Amniotic stem cell (primary cell): ENCODE results near the gene YIPF2.

Experiments used
- DNase-seq: peaks from one replicate; lab custom pipeline; 2025; lab: John Stamatoyannopoulos, UW

Gene YIPF2

GRCh38 chr19:10936661-10937084, 8.2 kb upstream of the YIPF2 start:
- DNase-seq, result peak; percentile 74

- no peak for DNase-seq
Measured at GRCh38 chr19:10935371-10936059, 7.1 kb upstream of the YIPF2 start.

- no peak for DNase-seq
Measured at GRCh38 chr19:10929402-10929794, 959 bp upstream of the YIPF2 start.

DNA sequence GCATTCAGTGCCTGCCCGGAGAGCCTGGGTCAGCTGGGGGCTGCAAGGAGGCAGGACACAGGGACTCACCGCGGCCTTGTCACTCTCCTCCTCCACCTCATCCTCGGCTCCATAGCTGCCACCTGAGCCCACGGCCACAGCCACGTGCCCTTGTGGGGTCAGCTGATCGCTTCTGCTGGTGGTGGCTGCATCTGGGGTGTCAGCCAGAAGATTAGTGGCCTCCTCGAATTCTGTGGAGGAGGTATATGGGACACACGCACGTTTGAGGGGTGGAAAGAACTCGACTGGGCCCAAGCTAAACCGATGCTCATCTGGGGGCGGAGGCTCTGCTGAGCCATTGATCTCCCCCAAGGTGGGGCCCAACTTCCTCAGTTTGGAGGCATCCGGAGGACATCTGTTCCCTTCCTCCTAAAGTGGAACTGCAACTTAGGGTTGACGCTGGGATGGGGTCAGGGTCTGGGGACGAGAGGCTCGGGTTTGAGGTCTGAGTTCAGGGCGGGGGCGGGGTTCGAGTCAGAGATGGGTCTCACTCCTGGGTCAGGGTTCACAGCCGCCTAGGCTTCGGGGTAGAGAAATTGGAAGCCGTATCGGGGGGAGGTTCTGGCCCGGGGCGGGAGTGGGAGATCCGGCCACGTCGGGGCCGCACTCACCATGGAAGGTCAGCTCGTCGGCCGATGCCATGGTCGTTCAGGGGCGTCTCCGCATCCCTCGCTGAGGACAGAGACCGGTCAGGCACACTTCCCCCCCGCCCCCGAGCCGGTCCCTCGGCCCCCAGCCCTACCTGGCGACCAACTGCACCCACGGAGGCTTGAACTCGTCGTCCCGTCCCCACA, 493 bp downstream of the YIPF2 start:
- no peak for DNase-seq

- DNase-seq, result no peak
Measured at GRCh38 chr19:10924597-10924996, 3.8 kb downstream of the YIPF2 start.

GRCh38 chr19:10923260-10924112, 5.0 kb downstream of the YIPF2 start:
- no peak for DNase-seq

DNA sequence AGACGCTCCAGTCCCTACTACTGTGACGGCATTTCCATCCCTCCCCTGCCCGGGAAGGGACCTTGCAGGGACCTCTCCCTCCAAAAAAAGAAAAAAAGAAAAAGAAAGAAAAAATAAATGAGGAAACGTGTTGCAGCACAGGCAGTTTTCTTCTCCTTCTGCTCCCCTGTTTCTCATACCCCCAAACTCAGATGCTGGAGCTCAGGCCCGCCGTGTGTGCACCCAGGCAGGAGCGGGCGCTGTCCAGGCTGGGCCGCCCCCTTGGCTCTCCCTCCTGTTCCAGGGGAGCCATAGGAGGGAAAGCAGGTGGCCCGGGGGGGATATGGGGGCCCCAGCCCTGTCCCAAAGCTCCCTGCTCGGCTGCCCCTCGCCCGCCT, 5.8 kb downstream of the YIPF2 start:
- no peak for DNase-seq

GRCh38 chr19:10921910-10922637, 6.4 kb downstream of the YIPF2 start:
- DNase-seq, result no peak

DNA sequence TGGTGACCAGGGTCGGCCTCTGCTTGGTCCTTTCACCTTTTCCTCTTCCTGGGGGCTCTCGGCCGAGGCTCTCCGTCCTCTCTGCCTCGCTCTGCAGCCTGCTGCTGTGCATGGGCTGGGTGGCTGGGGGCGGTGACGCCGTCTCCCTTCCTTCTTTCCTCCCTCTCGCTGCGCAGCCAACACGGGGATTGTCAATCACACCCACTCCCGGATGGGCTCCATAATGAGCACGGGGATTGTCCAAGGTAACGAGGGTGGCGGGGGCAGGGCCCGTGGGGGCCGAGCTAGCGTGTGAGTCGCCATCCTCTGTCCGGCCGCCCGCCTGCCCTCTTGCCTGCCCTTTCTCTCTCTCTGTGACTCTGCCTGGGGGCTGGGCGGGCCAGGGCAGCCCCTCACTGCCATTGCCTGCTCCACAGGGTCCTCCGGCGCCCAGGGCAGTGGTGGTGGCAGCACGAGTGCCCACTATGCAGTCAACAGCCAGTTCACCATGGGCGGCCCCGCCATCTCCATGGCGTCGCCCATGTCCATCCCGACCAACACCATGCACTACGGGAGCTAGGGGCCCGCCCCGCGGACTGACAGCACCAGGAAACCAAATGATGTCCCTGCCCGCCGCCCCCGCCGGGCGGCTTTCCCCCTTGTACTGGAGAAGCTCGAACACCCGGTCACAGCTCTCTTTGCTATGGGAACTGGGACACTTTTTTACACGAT, 7.1 kb downstream of the YIPF2 start:
- DNase-seq, result no peak

DNA sequence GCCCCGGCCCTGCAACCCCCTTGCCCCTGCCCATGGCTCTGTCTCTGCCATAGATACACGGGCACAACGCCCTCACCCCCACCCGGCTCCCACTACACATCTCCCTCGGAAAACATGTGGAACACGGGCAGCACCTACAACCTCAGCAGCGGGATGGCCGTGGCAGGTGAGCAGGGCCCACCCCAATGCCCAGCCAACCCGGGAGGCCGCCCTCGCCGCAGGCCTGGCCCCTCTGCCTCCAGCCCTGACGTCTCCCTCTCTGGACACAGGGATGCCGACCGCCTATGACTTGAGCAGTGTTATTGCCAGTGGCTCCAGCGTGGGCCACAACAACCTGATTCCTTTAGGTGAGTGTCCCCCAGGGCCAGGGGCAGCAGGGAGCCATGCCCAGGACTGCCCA, 7.7 kb downstream of the YIPF2 start:
- no peak for DNase-seq

DNA sequence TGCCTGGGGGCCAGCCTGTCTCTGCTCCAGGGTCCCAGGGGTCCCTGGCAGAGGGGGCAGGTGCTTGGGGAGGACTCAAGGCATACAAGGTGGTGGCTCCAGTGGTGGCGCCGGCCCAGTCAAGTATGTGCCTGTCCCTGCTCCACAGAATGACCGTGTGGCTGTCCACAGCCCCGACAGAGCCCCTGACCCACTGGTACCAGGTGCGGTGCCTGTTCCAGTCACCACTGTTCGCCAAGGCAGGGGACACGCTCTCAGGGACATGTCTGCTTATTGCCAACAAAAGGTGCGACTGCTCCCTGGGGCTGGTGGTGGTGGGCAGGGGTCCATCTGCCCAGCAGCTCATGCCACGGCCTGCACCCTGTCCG, 8.2 kb downstream of the YIPF2 start:
- no peak for DNase-seq

- DNase-seq, result no peak
Measured at GRCh38 chr19:10919352-10920287, 8.8 kb downstream of the YIPF2 start.

DNA sequence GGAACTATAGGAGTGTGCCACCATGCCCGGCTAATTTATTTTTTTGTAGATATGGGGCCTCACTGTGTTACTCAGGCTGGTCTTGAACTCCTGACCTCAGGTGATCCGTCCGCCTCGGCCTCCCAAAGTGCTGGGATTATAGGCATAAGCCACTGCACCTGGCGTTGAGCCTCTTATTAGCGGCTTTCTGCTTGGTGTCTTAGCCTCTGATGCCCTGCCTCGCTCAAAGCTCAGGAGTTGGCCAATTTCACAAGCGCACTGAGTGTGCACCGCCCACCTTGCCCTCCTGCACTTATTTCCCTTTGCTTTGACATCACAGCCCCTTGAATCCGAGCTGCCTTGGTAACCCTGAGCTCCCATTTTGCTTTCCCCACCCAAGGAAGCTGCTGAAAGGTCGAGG, 10.1 kb downstream of the YIPF2 start:
- DNase-seq, result no peak

DNA sequence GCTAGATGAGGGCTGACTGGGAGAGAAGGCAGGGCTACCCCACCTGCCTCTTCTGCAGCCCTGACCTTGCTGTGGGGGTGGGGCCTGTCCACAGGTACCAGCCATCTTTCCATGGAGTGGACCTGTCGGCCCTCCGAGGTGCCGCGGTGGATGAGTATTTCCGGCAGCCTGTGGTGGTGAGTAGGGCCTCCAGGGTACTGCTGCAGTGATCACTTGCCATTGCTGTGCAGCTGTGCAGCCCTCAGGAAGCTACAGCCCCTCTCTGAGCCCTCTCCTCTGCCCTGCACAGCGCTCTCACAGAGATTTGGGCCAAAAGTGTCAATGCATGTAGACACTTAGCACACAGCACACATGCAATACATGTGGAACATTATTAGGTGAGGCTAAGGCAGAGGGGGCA, 11.8 kb downstream of the YIPF2 start:
- no peak for DNase-seq

- peak; percentile 32 for DNase-seq
Measured at GRCh38 chr19:10915130-10916091, 13.0 kb downstream of the YIPF2 start.

DNA sequence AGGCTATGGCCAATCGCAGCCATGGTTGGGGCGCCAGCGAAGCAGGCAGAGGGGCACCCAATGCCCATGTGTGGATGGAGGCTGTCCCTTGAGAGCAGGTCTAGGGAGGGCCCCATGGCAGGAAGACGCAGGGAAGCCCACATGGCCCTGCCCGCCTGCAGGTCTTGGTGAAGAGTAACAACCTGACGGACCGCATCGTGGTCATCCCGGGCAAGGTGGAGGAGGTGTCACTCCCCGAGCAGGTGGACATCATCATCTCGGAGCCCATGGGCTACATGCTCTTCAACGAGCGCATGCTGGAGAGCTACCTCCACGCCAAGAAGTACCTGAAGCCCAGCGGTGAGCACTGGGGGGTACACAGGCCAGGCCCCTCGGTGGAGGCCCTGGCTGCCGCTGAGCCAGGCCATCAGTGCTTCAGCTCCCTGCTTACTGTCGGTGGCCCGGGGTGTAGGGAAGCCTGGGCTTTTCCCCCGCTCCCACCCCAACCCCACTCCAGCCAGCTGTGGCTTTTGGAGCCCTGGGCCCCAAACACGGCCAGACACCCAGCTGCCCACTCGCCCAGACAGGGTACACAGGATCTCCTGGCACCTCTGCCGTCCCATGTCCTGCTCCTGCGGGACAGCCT, 14.6 kb downstream of the YIPF2 start:
- no peak for DNase-seq

- no peak for DNase-seq
Measured at GRCh38 chr19:10912619-10913018, 15.8 kb downstream of the YIPF2 start.

GRCh38 chr19:10911579-10912363, 16.7 kb downstream of the YIPF2 start:
- DNase-seq, result no peak
